Measurements from ENCODE around the gene SMTNL1. TPM values are rescaled to one million over a fixed set of nuclear protein-coding genes. Genes with fewer than 3 reads are reported as not detected.

The SMTNL1 gene
- total and polyA plus RNA-seq, 4 donors: not detected

DNA sequence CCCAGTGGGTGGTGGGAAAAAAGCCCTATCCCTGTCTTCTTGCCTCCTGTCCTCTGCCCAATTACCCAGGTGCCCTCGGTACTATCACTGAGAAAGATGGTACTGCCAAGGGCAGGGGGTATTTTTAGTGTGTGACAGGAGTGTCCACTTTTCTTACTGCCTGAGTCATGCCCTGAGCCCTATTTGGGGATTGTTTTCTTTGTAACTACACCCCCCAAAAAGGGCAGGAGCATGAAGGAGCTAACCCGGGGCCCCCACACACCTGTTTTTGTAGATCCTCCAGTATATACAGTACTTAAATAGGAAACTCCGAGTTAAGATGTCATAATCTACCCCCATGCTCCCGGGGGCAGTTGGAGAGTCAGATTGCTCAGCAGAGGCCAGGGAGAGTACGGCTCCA lies 3.8 kb downstream of the SMTNL1 start:
- Histone ChIP-seq H3K27me3 (ENCODE audit: control insufficient read depth in 4 of 4, insufficient read depth in 4 of 4, low read length in 3 of 4) (no peaks in the 10 kb centered on the region), H3K9ac (ENCODE audit: low read depth in 1 of 2, low read length in 2 of 2) (no peak overlapping the region), H3K27ac (ENCODE audit: low read depth in 1 of 2, low read length in 2 of 2) (no peak overlapping the region), H3K36me3 (ENCODE audit: control insufficient read depth in 4 of 4, insufficient read depth in 3 of 4, low read depth in 1 of 4, low read length in 3 of 4) (no peaks in the 10 kb centered on the region), H3K4me1 (ENCODE audit: control insufficient read depth in 4 of 4, insufficient read depth in 4 of 4, low read length in 3 of 4) (no peaks in the 10 kb centered on the region), H3K4me3 (ENCODE audit: low read depth in 1 of 3, low read length in 3 of 3) (no peak overlapping the region), H3K9me3 (ENCODE audit: control insufficient read depth in 4 of 4, low read length in 3 of 4) (no peaks in the 10 kb centered on the region)
- 91% methylated on average over 5 of the region's 5 CpGs for WGBS
- DNase-seq (ENCODE audit: low spot score): no peak
- no peak for TF ChIP-seq RXRA (IDR thresholded peaks at IDR 0.05)
- TF ChIP-seq FOXA1 (IDR thresholded peaks at IDR 0.05): no peak
- no peak for TF ChIP-seq TAF1 (conservative IDR thresholded peaks at IDR 0.05)
- TF ChIP-seq, protein P1, sequence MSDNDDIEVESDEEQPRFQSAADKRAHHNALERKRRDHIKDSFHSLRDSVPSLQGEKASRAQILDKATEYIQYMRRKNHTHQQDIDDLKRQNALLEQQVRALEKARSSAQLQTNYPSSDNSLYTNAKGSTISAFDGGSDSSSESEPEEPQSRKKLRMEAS (IDR thresholded peaks at IDR 0.05): no peak
- no peak for TF ChIP-seq FOXA2 (IDR thresholded peaks at IDR 0.05)
- TF ChIP-seq NR2F2 (IDR thresholded peaks at IDR 0.05): no peak

DNA sequence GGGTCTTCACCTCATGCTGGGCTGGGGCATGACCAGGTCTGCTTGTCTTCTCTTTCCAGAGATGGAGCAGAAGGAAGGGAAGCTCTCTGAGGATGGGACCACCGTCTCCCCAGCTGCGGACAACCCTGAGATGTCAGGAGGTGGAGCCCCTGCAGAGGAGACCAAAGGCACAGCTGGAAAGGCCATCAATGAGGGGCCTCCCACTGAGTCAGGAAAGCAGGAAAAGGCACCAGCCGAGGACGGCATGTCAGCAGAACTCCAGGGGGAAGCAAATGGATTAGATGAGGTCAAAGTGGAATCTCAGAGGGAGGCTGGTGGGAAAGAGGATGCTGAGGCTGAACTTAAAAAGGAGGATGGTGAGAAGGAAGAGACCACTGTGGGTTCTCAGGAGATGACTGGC lies 5.2 kb downstream of the SMTNL1 start:
- H3K9ac ChIP-seq (ENCODE audit: low read depth in 1 of 2, low read length in 2 of 2): no peak overlapping the region
- WGBS: 87% methylated on average over 4 of the region's 4 CpGs
- H3K27me3 ChIP-seq (ENCODE audit: control insufficient read depth in 4 of 4, insufficient read depth in 4 of 4, low read length in 3 of 4): no peaks in the 10 kb centered on the region

More for the DNA sequence above, 5.2 kb downstream of the SMTNL1 start:
- Histone ChIP-seq H3K4me3 (ENCODE audit: low read depth in 1 of 3, low read length in 3 of 3) (no peak overlapping the region), H3K36me3 (ENCODE audit: control insufficient read depth in 4 of 4, insufficient read depth in 3 of 4, low read depth in 1 of 4, low read length in 3 of 4) (peaks cover 0 to 2% (median 0%) of the 10 kb centered on the region in 4 donors), H3K27ac (ENCODE audit: low read depth in 1 of 2, low read length in 2 of 2) (no peak overlapping the region), H3K4me1 (ENCODE audit: control insufficient read depth in 4 of 4, insufficient read depth in 4 of 4, low read length in 3 of 4) (no peaks in the 10 kb centered on the region), H3K9me3 (ENCODE audit: control insufficient read depth in 4 of 4, low read length in 3 of 4) (no peaks in the 10 kb centered on the region)
- no peak for DNase-seq (ENCODE audit: low spot score)
- TF ChIP-seq TAF1 (conservative IDR thresholded peaks at IDR 0.05) (no peak), YY1 (IDR thresholded peaks at IDR 0.05) (no peak), NR2F2 (IDR thresholded peaks at IDR 0.05) (no peak), RXRA (IDR thresholded peaks at IDR 0.05) (no peak), EGR1 (IDR thresholded peaks at IDR 0.05; ENCODE audit: low read depth in 2 of 2) (no peak), FOXA2 (IDR thresholded peaks at IDR 0.05) (no peak), HNF4A (conservative IDR thresholded peaks at IDR 0.05) (no peak), FOXA1 (IDR thresholded peaks at IDR 0.05) (no peak), HNF4G (IDR thresholded peaks at IDR 0.05) (no peak), SP1 (IDR thresholded peaks at IDR 0.05) (no peak), JUND (IDR thresholded peaks at IDR 0.05) (no peak), GABPA (IDR thresholded peaks at IDR 0.05 in 1 of 2, conservative IDR thresholded peaks at IDR 0.05 in 1 of 2) (no peak), RAD21 (IDR thresholded peaks at IDR 0.05) (no peak)
- TF ChIP-seq, protein P2, sequence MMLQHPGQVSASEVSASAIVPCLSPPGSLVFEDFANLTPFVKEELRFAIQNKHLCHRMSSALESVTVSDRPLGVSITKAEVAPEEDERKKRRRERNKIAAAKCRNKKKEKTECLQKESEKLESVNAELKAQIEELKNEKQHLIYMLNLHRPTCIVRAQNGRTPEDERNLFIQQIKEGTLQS (IDR thresholded peaks at IDR 0.05): no peak
- TF ChIP-seq, protein P3, sequence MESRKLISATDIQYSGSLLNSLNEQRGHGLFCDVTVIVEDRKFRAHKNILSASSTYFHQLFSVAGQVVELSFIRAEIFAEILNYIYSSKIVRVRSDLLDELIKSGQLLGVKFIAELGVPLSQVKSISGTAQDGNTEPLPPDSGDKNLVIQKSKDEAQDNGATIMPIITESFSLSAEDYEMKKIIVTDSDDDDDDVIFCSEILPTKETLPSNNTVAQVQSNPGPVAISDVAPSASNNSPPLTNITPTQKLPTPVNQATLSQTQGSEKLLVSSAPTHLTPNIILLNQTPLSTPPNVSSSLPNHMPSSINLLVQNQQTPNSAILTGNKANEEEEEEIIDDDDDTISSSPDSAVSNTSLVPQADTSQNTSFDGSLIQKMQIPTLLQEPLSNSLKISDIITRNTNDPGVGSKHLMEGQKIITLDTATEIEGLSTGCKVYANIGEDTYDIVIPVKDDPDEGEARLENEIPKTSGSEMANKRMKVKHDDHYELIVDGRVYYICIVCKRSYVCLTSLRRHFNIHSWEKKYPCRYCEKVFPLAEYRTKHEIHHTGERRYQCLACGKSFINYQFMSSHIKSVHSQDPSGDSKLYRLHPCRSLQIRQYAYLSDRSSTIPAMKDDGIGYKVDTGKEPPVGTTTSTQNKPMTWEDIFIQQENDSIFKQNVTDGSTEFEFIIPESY (IDR thresholded peaks at IDR 0.05): no peak
- TF ChIP-seq, protein P1 (IDR thresholded peaks at IDR 0.05): no peak
- TF ChIP-seq, protein P4, sequence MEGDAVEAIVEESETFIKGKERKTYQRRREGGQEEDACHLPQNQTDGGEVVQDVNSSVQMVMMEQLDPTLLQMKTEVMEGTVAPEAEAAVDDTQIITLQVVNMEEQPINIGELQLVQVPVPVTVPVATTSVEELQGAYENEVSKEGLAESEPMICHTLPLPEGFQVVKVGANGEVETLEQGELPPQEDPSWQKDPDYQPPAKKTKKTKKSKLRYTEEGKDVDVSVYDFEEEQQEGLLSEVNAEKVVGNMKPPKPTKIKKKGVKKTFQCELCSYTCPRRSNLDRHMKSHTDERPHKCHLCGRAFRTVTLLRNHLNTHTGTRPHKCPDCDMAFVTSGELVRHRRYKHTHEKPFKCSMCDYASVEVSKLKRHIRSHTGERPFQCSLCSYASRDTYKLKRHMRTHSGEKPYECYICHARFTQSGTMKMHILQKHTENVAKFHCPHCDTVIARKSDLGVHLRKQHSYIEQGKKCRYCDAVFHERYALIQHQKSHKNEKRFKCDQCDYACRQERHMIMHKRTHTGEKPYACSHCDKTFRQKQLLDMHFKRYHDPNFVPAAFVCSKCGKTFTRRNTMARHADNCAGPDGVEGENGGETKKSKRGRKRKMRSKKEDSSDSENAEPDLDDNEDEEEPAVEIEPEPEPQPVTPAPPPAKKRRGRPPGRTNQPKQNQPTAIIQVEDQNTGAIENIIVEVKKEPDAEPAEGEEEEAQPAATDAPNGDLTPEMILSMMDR (IDR thresholded peaks at IDR 0.05; ENCODE audit: low read depth, low read length, missing input control): no peak
- TF ChIP-seq, protein P5, sequence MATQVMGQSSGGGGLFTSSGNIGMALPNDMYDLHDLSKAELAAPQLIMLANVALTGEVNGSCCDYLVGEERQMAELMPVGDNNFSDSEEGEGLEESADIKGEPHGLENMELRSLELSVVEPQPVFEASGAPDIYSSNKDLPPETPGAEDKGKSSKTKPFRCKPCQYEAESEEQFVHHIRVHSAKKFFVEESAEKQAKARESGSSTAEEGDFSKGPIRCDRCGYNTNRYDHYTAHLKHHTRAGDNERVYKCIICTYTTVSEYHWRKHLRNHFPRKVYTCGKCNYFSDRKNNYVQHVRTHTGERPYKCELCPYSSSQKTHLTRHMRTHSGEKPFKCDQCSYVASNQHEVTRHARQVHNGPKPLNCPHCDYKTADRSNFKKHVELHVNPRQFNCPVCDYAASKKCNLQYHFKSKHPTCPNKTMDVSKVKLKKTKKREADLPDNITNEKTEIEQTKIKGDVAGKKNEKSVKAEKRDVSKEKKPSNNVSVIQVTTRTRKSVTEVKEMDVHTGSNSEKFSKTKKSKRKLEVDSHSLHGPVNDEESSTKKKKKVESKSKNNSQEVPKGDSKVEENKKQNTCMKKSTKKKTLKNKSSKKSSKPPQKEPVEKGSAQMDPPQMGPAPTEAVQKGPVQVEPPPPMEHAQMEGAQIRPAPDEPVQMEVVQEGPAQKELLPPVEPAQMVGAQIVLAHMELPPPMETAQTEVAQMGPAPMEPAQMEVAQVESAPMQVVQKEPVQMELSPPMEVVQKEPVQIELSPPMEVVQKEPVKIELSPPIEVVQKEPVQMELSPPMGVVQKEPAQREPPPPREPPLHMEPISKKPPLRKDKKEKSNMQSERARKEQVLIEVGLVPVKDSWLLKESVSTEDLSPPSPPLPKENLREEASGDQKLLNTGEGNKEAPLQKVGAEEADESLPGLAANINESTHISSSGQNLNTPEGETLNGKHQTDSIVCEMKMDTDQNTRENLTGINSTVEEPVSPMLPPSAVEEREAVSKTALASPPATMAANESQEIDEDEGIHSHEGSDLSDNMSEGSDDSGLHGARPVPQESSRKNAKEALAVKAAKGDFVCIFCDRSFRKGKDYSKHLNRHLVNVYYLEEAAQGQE (IDR thresholded peaks at IDR 0.05): no peak
